Measurements from ENCODE around the gene RAB12. TPM values are rescaled to one million over a fixed set of nuclear protein-coding genes. Genes with fewer than 3 reads are reported as not detected.

Gene RAB12
- total RNA-seq, 1 experiment from 2014 or later: 47.7 TPM

- no peak for TF ChIP-seq CTCF (IDR thresholded peaks at IDR 0.05; ENCODE audit: unreplicated experiment)
- intact Hi-C loops (cut with micrococcal nuclease; ENCODE audit: unreplicated experiment): no loop called here
- H3K4me1 Mint-ChIP-seq (ENCODE audit: low read depth, unreplicated experiment): peaks cover 27% of the 10 kb centered on the region
- H3K27me3 Mint-ChIP-seq (ENCODE audit: unreplicated experiment): no peaks in the 10 kb centered on the region
- H3K9me3 Mint-ChIP-seq (ENCODE audit: low read depth, unreplicated experiment): peaks cover under 1% of the 10 kb centered on the region
- CTCF ChIA-PET: no interaction called here
- H3K36me3 Mint-ChIP-seq (ENCODE audit: insufficient read depth, unreplicated experiment): peaks cover 13% of the 10 kb centered on the region
- no TSS peak for BruUV-seq (replicated peaks)
- H3K27ac Mint-ChIP-seq (ENCODE audit: unreplicated experiment): no peak overlapping the region
- DNase-seq: no peak
- no peak overlapping the region for H3K4me3 Mint-ChIP-seq (ENCODE audit: low read depth, unreplicated experiment)
Observed at GRCh38 chr18:8615397-8616027, 6.3 kb downstream of the RAB12 start.

GRCh38 chr18:8616028-8616401 lies 6.8 kb downstream of the RAB12 start:
- H3K4me3 Mint-ChIP-seq (ENCODE audit: low read depth, unreplicated experiment): no peak overlapping the region
- peaks cover 26% of the 10 kb centered on the region for H3K4me1 Mint-ChIP-seq (ENCODE audit: low read depth, unreplicated experiment)
- H3K9me3 Mint-ChIP-seq (ENCODE audit: low read depth, unreplicated experiment): peaks cover 2% of the 10 kb centered on the region
- H3K27ac Mint-ChIP-seq (ENCODE audit: unreplicated experiment): no peak overlapping the region
- no TSS peak for BruUV-seq (replicated peaks)
- no peaks in the 10 kb centered on the region for H3K27me3 Mint-ChIP-seq (ENCODE audit: unreplicated experiment)
- no peak for DNase-seq
- peaks cover 11% of the 10 kb centered on the region for H3K36me3 Mint-ChIP-seq (ENCODE audit: insufficient read depth, unreplicated experiment)
- TF ChIP-seq CTCF (IDR thresholded peaks at IDR 0.05; ENCODE audit: unreplicated experiment): no peak
- CTCF ChIA-PET: no interaction called here
- intact Hi-C loops (cut with micrococcal nuclease; ENCODE audit: unreplicated experiment): no loop called here

GRCh38 chr18:8617907-8618306 lies 8.7 kb downstream of the RAB12 start:
- Mint-ChIP-seq H3K36me3 (ENCODE audit: insufficient read depth, unreplicated experiment) (peaks cover 11% of the 10 kb centered on the region), H3K4me3 (ENCODE audit: low read depth, unreplicated experiment) (no peak overlapping the region), H3K4me1 (ENCODE audit: low read depth, unreplicated experiment) (peaks cover 7% of the 10 kb centered on the region), H3K27me3 (ENCODE audit: unreplicated experiment) (no peaks in the 10 kb centered on the region), H3K27ac (ENCODE audit: unreplicated experiment) (no peak overlapping the region), H3K9me3 (ENCODE audit: low read depth, unreplicated experiment) (peaks cover 11% of the 10 kb centered on the region)
- TF ChIP-seq CTCF (IDR thresholded peaks at IDR 0.05; ENCODE audit: unreplicated experiment): no peak
- DNase-seq: no peak
- no TSS peak for BruUV-seq (replicated peaks)
- intact Hi-C loops (cut with micrococcal nuclease; ENCODE audit: unreplicated experiment): no loop called here
- CTCF ChIA-PET: no interaction called here

- TF ChIP-seq CTCF (IDR thresholded peaks at IDR 0.05; ENCODE audit: unreplicated experiment): no peak
- no peak overlapping the region for H3K4me3 Mint-ChIP-seq (ENCODE audit: low read depth, unreplicated experiment)
- peaks cover 14% of the 10 kb centered on the region for H3K4me1 Mint-ChIP-seq (ENCODE audit: low read depth, unreplicated experiment)
- H3K27me3 Mint-ChIP-seq (ENCODE audit: unreplicated experiment): no peaks in the 10 kb centered on the region
- no TSS peak for BruUV-seq (replicated peaks)
- H3K36me3 Mint-ChIP-seq (ENCODE audit: insufficient read depth, unreplicated experiment): peaks cover 12% of the 10 kb centered on the region
- DNase-seq: no peak
- CTCF ChIA-PET: no interaction called here
- intact Hi-C loops (cut with micrococcal nuclease; ENCODE audit: unreplicated experiment): no loop called here
- peaks cover 12% of the 10 kb centered on the region for H3K9me3 Mint-ChIP-seq (ENCODE audit: low read depth, unreplicated experiment)
- H3K27ac Mint-ChIP-seq (ENCODE audit: unreplicated experiment): no peak overlapping the region
Observed at GRCh38 chr18:8619041-8619440, 9.8 kb downstream of the RAB12 start.

All from Calu3 (cell line).